ENCODE data around the gene CRYGN.

DNA sequence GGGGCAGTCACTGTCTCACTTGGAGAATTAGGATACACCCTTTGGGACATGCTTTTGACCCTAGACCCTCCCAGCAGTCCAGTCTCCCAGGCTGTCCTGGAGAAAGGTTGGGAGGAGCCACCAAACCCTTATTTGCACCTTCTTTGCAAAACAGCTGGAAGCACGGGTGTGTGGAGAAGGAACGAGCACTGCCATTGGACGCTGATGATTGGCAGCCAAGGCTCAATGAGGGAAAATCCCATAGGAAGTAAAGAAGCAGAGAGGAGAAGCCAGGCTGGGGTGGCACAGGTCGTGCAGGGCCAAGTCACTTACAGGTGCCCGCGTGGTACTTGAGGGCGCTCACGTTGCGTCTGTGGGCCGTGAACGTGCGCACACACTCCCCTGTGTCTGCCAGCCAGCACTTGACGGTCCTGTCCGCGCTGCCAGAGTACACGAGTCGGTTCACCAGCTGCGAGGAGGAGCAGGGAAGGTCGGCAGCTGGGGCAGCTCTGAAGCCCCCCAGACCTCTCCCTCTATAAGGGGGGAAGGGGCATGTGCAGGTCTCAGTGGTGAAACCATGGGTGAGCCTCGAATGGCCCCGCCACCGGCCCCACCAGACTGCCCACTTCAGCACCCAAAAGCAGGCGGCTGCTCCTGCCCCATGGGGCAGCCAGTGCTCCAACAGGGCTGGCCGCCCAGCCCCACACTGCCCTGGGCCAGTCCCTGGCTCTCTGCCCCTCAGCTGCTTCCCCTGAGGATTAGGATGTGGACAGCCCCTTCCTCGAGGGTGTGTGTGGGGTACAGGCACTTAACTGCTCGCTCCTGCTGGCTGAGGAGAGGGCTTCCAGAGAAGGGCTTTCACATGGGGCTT, 54.9 kb downstream of the CRYGN start:
- no peak for TF ChIP-seq POLR2A (IDR thresholded peaks at IDR 0.05)
- TF ChIP-seq, protein P1, sequence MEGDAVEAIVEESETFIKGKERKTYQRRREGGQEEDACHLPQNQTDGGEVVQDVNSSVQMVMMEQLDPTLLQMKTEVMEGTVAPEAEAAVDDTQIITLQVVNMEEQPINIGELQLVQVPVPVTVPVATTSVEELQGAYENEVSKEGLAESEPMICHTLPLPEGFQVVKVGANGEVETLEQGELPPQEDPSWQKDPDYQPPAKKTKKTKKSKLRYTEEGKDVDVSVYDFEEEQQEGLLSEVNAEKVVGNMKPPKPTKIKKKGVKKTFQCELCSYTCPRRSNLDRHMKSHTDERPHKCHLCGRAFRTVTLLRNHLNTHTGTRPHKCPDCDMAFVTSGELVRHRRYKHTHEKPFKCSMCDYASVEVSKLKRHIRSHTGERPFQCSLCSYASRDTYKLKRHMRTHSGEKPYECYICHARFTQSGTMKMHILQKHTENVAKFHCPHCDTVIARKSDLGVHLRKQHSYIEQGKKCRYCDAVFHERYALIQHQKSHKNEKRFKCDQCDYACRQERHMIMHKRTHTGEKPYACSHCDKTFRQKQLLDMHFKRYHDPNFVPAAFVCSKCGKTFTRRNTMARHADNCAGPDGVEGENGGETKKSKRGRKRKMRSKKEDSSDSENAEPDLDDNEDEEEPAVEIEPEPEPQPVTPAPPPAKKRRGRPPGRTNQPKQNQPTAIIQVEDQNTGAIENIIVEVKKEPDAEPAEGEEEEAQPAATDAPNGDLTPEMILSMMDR (IDR thresholded peaks at IDR 0.05) = no peak

All from uterus (tissue), 2 donors.